ENCODE results near the gene PNRC2. TPM values are rescaled to one million over a fixed set of nuclear protein-coding genes. Genes with fewer than 3 reads are reported as not detected.

The PNRC2 gene
- total RNA-seq, 2 experiments from 2014 or later, result 172 to 183 TPM

DNA sequence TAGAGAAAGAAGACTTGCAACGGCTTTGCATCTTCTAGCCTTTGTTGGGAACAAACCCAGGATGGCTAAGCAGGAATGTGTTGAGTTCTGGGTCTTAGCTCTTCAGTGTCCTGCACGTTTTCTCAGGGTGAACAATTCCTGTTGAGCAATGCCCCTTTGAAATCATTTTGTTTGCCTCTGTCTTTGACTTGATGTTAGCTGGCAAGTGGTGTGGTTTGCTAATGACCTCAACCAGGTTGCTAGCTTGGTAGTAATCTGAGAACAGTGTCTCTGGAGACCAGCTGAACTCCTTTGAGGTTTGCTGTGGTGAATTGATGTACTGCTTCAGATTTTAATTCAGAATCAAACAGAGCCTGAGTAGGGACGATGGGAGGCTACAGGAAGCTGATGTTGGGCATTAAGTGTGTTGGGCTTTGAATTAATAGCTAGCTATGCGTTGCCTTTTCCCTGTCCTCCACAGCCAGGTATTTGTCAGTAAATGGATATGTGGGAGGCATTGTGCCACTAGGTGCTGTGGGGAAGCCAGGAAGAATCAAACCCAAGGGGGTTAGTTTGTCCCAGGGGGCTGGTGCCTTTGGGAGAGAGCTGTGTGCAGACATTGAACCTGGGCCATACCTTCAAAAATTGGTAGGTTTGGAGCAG lies 43.8 kb downstream of the PNRC2 start:
- Mint-ChIP-seq H3K27ac (no peak overlapping the region), H3K4me1 (ENCODE audit: low read depth) (no peaks in the 10 kb centered on the region), H3K4me3 (no peak overlapping the region), H3K36me3 (ENCODE audit: low read depth) (no peaks in the 10 kb centered on the region), H3K9me3 (no peaks in the 10 kb centered on the region), H3K27me3 (peaks cover 5% of the 10 kb centered on the region)
- intact Hi-C loops (cut with DNase I, micrococcal nuclease), result no loop called here
- ATAC-seq (ENCODE audit: poor library complexity) (no peak), DNase-seq (no peak)
- Histone ChIP-seq H3K27ac (ENCODE audit: low read depth in 1 of 2, low read length in 2 of 2) (no peak overlapping the region), H3K4me1 (ENCODE audit: insufficient read depth, low read length) (no peaks in the 10 kb centered on the region), H3K4me3 (ENCODE audit: low read length) (no peak overlapping the region), H3K27me3 (ENCODE audit: control insufficient read depth in 1 of 2, insufficient read depth in 2 of 2, low read length in 2 of 2) (no peaks in the 10 kb centered on the region), H3K9me3 (ENCODE audit: control insufficient read depth in 1 of 2, insufficient read depth in 1 of 2, low read length in 2 of 2) (no peaks in the 10 kb centered on the region), H3K36me3 (ENCODE audit: insufficient read depth, low read length) (no peaks in the 10 kb centered on the region)
- POLR2A ChIA-PET, result no interaction called here
- CTCF ChIA-PET, result interaction anchor here (0.6 to 1.4 kb wide), 2 partner anchors 21 to 23 kb away, joined by 3 read pairs; no protein-coding TSS in a partner anchor
- TF ChIP-seq, protein P1, sequence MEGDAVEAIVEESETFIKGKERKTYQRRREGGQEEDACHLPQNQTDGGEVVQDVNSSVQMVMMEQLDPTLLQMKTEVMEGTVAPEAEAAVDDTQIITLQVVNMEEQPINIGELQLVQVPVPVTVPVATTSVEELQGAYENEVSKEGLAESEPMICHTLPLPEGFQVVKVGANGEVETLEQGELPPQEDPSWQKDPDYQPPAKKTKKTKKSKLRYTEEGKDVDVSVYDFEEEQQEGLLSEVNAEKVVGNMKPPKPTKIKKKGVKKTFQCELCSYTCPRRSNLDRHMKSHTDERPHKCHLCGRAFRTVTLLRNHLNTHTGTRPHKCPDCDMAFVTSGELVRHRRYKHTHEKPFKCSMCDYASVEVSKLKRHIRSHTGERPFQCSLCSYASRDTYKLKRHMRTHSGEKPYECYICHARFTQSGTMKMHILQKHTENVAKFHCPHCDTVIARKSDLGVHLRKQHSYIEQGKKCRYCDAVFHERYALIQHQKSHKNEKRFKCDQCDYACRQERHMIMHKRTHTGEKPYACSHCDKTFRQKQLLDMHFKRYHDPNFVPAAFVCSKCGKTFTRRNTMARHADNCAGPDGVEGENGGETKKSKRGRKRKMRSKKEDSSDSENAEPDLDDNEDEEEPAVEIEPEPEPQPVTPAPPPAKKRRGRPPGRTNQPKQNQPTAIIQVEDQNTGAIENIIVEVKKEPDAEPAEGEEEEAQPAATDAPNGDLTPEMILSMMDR (IDR thresholded peaks at IDR 0.05), result no peak

DNA sequence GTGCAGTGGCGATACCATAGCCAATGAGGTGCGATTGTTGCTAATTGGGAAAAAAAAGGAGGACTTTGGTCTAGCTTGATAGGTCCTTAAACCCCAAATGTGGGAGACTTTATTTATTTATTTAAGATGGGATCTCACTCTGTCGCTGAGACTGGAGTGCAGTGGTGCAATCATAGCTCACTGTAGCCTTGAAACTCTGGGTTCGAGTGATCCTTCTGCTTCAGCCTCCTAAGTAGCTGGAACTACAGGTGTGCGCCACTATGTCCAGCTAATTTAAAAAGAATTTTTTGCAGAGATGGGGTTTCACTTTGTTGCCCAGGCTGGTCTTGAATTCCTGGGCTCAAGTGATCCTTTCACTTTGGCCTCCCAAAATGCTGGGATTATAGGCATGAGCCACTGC lies 44.5 kb downstream of the PNRC2 start:
- Mint-ChIP-seq H3K4me3 (no peak overlapping the region), H3K4me1 (ENCODE audit: low read depth) (no peaks in the 10 kb centered on the region), H3K9me3 (no peaks in the 10 kb centered on the region), H3K27me3 (peaks cover 5% of the 10 kb centered on the region), H3K27ac (no peak overlapping the region), H3K36me3 (ENCODE audit: low read depth) (no peaks in the 10 kb centered on the region)
- TF ChIP-seq, protein P1 (IDR thresholded peaks at IDR 0.05), result no peak
- Histone ChIP-seq H3K27me3 (ENCODE audit: control insufficient read depth in 1 of 2, insufficient read depth in 2 of 2, low read length in 2 of 2) (no peaks in the 10 kb centered on the region), H3K9me3 (ENCODE audit: control insufficient read depth in 1 of 2, insufficient read depth in 1 of 2, low read length in 2 of 2) (no peaks in the 10 kb centered on the region), H3K4me1 (ENCODE audit: insufficient read depth, low read length) (no peaks in the 10 kb centered on the region), H3K27ac (ENCODE audit: low read depth in 1 of 2, low read length in 2 of 2) (no peak overlapping the region), H3K36me3 (ENCODE audit: insufficient read depth, low read length) (no peaks in the 10 kb centered on the region), H3K4me3 (ENCODE audit: low read length) (no peak overlapping the region)
- DNase-seq (no peak), ATAC-seq (ENCODE audit: poor library complexity) (no peak)
- ChIA-PET CTCF (interaction anchor here (0.6 to 1.4 kb wide), 3 partner anchors 20 to 24 kb away, joined by 3 read pairs; no protein-coding TSS in a partner anchor), POLR2A (no interaction called here)
- intact Hi-C loops (cut with DNase I, micrococcal nuclease), result no loop called here

DNA sequence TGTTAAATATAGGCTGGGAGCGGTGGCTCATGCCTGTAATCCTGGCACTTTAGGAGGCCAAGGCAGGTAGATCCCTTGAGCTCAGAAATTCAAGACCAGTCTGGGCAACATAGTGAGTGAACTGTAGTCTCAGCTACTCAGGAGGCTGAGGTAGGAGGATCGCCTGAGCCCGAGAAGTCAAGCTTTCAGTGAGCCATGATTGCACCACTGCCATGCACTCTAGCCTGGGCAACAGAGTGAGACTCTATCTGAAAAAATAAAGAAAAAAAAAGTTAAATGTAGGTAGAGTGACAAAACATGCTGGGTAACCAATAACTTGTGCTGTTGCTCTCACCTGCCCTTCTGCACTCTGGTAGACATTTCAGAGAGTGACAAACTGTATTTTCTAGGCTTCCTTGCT lies 45.5 kb downstream of the PNRC2 start:
- no peaks in the 10 kb centered on the region for H3K9me3 ChIP-seq (ENCODE audit: control insufficient read depth in 1 of 2, insufficient read depth in 1 of 2, low read length in 2 of 2)
- H3K27ac ChIP-seq (ENCODE audit: low read depth in 1 of 2, low read length in 2 of 2), result no peak overlapping the region
- Mint-ChIP-seq H3K27me3 (peaks cover 12% of the 10 kb centered on the region), H3K36me3 (ENCODE audit: low read depth) (no peaks in the 10 kb centered on the region), H3K4me3 (no peak overlapping the region), H3K27ac (no peak overlapping the region), H3K4me1 (ENCODE audit: low read depth) (no peaks in the 10 kb centered on the region), H3K9me3 (no peaks in the 10 kb centered on the region)
- DNase-seq (no peak), ATAC-seq (ENCODE audit: poor library complexity) (no peak)
- no peaks in the 10 kb centered on the region for H3K36me3 ChIP-seq (ENCODE audit: insufficient read depth, low read length)
- H3K4me1 ChIP-seq (ENCODE audit: insufficient read depth, low read length), result no peaks in the 10 kb centered on the region
- H3K27me3 ChIP-seq (ENCODE audit: control insufficient read depth in 1 of 2, insufficient read depth in 2 of 2, low read length in 2 of 2), result peaks cover 0 to 5% of the 10 kb centered on the region in 2 experiments
- intact Hi-C loops (cut with DNase I, micrococcal nuclease), result no loop called here
- H3K4me3 ChIP-seq (ENCODE audit: low read length), result no peak overlapping the region
- POLR2A ChIA-PET, result interaction anchor here (0.6 kb wide), 1 partner anchor 89 kb away, joined by 3 read pairs; no protein-coding TSS in a partner anchor
- TF ChIP-seq, protein P1 (IDR thresholded peaks at IDR 0.05), result no peak
- CTCF ChIA-PET, result no interaction called here
